ENCODE data around the gene CFAP57. TPM values are rescaled to one million over a fixed set of nuclear protein-coding genes. Genes with fewer than 3 reads are reported as not detected.

Gene CFAP57
- total and polyA plus RNA-seq, 2 of the 8 experiments (the other 6 are each of a cell fraction or from before 2014, with no cell fraction given) = 0.20 to 0.80 TPM

DNA sequence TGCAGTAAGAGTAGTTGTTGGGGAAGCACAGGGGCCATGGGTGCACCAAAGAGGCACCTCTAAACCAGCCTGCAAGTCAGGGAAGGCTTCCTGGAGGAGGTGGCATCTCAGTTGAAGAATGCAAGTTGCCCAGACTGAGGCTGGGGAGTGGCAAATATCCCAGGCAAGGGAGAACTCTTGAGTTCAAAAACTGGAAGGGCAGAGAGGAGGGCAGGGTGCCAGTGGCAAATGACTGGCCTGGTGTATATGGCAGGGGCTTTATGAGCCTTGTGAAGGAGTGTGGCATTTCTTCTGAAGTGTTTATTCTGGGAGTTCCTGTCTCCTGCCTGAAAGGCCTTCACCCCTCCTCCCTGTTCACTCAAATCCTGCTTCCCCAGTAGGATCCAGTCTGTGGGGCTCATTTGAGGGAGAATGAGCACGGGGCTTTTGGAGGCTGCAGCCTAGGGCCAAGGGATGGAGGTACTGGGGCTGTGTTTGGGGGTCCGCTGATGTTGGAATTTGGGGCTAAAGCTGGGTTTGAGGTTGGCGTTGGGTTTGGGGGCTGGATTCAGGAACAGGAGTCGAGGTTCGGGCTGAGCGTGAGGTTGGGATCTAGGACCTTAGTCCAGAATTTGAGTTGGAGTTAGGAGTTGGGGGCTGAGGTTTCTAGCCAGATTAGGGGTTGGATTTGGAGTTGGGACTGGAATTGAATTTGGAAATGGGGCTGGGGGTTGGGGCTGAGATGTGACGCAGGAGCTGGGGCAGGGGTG is 97.7 kb downstream of the CFAP57 start, which contains the start of gene TMEM125 (continued):
- no peak for TF ChIP-seq EZH2 (IDR thresholded peaks at IDR 0.05; ENCODE audit: low read depth, low read length, severe bottlenecking)
- TF ChIP-seq PHF8 (conservative IDR thresholded peaks at IDR 0.05; ENCODE audit: low read depth, low read length) = no peak
- no peak for TF ChIP-seq KDM4A (IDR thresholded peaks at IDR 0.05; ENCODE audit: low read depth, low read length, severe bottlenecking)
- TF ChIP-seq POU5F1 (IDR thresholded peaks at IDR 0.05; ENCODE audit: low read depth, low read length) = no peak
- no peak for TF ChIP-seq CHD1 (IDR thresholded peaks at IDR 0.05; ENCODE audit: low read depth, low read length)
- no peak for TF ChIP-seq NANOG (IDR thresholded peaks at IDR 0.05; ENCODE audit: insufficient read depth, low read depth, low read length, poor library complexity, severe bottlenecking)
- TF ChIP-seq NRF1 (IDR thresholded peaks at IDR 0.05; ENCODE audit: low read depth, low read length) = no peak
- TF ChIP-seq SIN3A (conservative IDR thresholded peaks at IDR 0.05 in 1 of 2, IDR thresholded peaks at IDR 0.05 in 1 of 2; ENCODE audit: low read depth in 1 of 2, low read length in 2 of 2) = no peak
- TF ChIP-seq POLR2A (IDR thresholded peaks at IDR 0.05; ENCODE audit: control extremely low read depth in 1 of 2, low read depth in 2 of 2, low read length in 2 of 2) = no peak
- no peak for TF ChIP-seq CHD7 (IDR thresholded peaks at IDR 0.05; ENCODE audit: insufficient replicate concordance, low read length)

Measured in H1 (cell line).